Ishikawa (cell line): ENCODE results near the gene C16orf92.

Experiments
- CREB1 ChIP-seq: IDR thresholded peaks from 2 replicates; pipeline ENCODE4 v1.6.1; 2012; ENCODE audit warnings: low read depth
- EGR1 ChIP-seq: IDR thresholded peaks from 2 replicates; pipeline ENCODE4 v1.6.1; 2012
- EP300 ChIP-seq: IDR thresholded peaks from 2 replicates; pipeline ENCODE4 v1.6.1; 2012; ENCODE audit warnings: borderline replicate concordance
- FOXM1 ChIP-seq: IDR thresholded peaks from 2 replicates; pipeline ENCODE4 v1.6.1; 2012; ENCODE audit warnings: low read depth, borderline replicate concordance
- RAD21 ChIP-seq: IDR thresholded peaks from 2 replicates; pipeline ENCODE4 v1.6.1; 2012; ENCODE audit warnings: low read depth
- TAF1 ChIP-seq: IDR thresholded peaks from 2 replicates; pipeline ENCODE4 v1.6.1; 2012; ENCODE audit warnings: low read depth, mild to moderate bottlenecking
- TEAD4 ChIP-seq: IDR thresholded peaks from 2 replicates; pipeline ENCODE4 v1.6.1; 2012
- YY1 ChIP-seq: IDR thresholded peaks from 2 replicates; pipeline ENCODE4 v1.6.1; 2012; ENCODE audit warnings: low read depth
- TF ChIP-seq, protein P1 (sequence below): IDR thresholded peaks from 2 replicates; pipeline ENCODE4 v1.6.1; 2012

DNA sequence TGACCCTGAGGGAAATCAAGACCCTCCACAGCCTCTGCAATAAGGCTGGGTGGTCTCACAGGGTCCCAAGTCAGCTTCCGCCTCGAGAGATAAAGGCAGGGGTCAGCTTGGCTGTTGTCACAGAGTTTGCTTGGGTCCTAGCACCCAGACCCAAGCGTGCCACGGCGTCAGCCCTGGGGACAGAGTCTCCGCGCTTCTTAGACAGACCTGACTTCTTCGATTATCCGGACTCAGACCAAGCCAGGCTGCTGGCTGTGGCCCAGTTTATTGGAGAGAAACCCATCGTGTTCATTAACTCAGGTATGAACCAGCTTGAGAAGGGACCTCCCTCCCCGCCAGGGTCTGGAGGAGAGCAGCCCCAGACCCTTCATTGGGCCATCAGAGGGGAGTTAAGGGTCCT, 588 bp downstream of the C16orf92 start:
- TF ChIP-seq CREB1 (no peak), TAF1 (no peak), FOXM1 (no peak), RAD21 (no peak), TEAD4 (no peak), EGR1 (no peak), YY1 (no peak), EP300 (no peak)
- TF ChIP-seq, protein P1, sequence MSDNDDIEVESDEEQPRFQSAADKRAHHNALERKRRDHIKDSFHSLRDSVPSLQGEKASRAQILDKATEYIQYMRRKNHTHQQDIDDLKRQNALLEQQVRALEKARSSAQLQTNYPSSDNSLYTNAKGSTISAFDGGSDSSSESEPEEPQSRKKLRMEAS = no peak
